Activated T-helper 1 cell treated with anti-CD3 and anti-CD28 coated beads, Interleukin-2, amount 50 U/mL, for 16 hours (primary cell): Measurements from ENCODE around the gene PCSK2.
"Not testable (repeated sequence)": the region's sequence is repeated elsewhere in the genome, so short reads cannot be mapped to it uniquely, and the experiment has no call there.

Experiments used
- DNase-seq, 2 donors: peaks; one replicate each; pipeline ENCODE4 v3.0.0-alpha.2; 2020; ENCODE audit warnings: low read depth in 1 of 2, low spot score in 1 of 2

The PCSK2 gene

GRCh38 chr20:17226410-17227218 is at the start of gene PCSK2:
Gene PCSK2 (plus strand): TSS chr20:17227040. CDS start chr20:17227306, 266 bp downstream.
- no peak for DNase-seq

GRCh38 chr20:17177341-17177740 is 49.5 kb upstream of the PCSK2 start:
- DNase-seq = no peak

- no peak for DNase-seq
Measured at GRCh38 chr20:17179840-17180239, 47.0 kb upstream of the PCSK2 start.

- DNase-seq = no peak
Measured at GRCh38 chr20:17189976-17190695, 36.7 kb upstream of the PCSK2 start.

- DNase-seq = no peak
Measured at GRCh38 chr20:17197041-17197440, 29.8 kb upstream of the PCSK2 start.

- no peak for DNase-seq
Measured at GRCh38 chr20:17202030-17202429, 24.8 kb upstream of the PCSK2 start.

- DNase-seq = no peak
Measured at GRCh38 chr20:17202673-17203072, 24.2 kb upstream of the PCSK2 start.

GRCh38 chr20:17205084-17205813 is 21.6 kb upstream of the PCSK2 start:
- no peak for DNase-seq

- DNase-seq = no peak
Measured at GRCh38 chr20:17210387-17210786, 16.5 kb upstream of the PCSK2 start.

- no peak for DNase-seq
Measured at GRCh38 chr20:17210983-17211382, 15.9 kb upstream of the PCSK2 start.

- DNase-seq = no peak
Measured at GRCh38 chr20:17215167-17215566, 11.7 kb upstream of the PCSK2 start.

GRCh38 chr20:17219856-17220255 is 7.0 kb upstream of the PCSK2 start:
- DNase-seq = not testable (repeated sequence)

GRCh38 chr20:17223553-17223952 is 3.3 kb upstream of the PCSK2 start:
- DNase-seq = no peak

GRCh38 chr20:17225851-17226409 is 910 bp upstream of the PCSK2 start:
- no peak for DNase-seq

GRCh38 chr20:17227219-17227575 is 357 bp downstream of the PCSK2 start:
- DNase-seq = no peak

GRCh38 chr20:17227669-17228623 is 1.1 kb downstream of the PCSK2 start:
- no peak for DNase-seq

GRCh38 chr20:17228624-17229061 is 1.8 kb downstream of the PCSK2 start:
- DNase-seq = no peak

- no peak for DNase-seq
Measured at GRCh38 chr20:17229256-17229655, 2.4 kb downstream of the PCSK2 start.

- DNase-seq = no peak
Measured at GRCh38 chr20:17233626-17234025, 6.8 kb downstream of the PCSK2 start.

GRCh38 chr20:17236766-17237165 is 9.9 kb downstream of the PCSK2 start:
- DNase-seq = no peak
